ENCODE data around the gene JOSD2. TPM values are rescaled to one million over a fixed set of nuclear protein-coding genes. Genes with fewer than 3 reads are reported as not detected.

Gene JOSD2
- total and polyA plus RNA-seq, 2 donors (not counting 3 experiments of a cell fraction or from before 2014, with no cell fraction given): 37.4 to 62.8 TPM

DNA sequence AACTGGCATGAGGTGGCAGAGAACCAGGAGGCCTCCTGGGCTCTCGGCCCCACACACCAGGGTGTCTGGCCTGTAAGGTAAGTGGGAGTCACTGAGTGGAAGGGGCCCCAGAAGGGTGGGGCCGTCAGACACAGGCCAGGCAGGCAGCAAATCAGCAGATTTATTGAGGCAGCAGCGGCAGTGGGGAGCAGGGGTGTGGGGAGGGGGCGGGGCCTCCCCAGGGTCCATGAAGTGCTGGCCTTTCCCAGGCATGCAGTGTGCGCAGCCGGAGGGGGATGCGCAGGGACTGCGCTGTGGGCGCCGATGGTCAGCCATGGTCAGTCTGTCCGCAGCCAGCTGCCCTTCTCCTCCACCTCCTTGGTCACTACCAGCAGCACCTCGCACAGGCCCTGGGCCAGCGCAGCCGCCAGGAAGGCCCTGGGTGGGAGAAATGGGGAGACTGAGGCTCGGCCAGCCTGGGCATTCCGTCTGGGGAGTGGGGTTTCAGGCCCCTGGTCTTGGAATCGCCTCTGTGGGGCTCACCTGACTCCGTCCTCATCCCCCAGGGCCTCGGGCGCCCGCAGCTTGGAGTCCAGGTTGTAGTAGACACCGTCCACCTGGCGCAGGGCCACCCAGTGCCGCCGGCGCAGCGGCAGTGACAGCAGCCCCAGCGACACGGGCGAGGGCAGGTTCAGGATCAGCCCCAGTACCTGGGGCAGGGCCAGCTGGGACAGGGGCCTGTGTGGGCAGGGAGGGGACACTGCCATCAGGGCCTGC lies 5.0 kb downstream of the JOSD2 start:
- no TSS peak for BruUV-seq (replicated peaks)
- H3K9ac ChIP-seq (replicated peaks; ENCODE audit: extremely low read depth, insufficient read depth, low read length): no peak overlapping the region
- no peaks in the 10 kb centered on the region for H3K9me1 ChIP-seq (replicated peaks; ENCODE audit: control insufficient read depth, extremely low read depth, insufficient read depth, low read length)
- H3K79me2 ChIP-seq (ENCODE audit: control insufficient read depth, insufficient read depth, low read length): no peaks in the 10 kb centered on the region
- no peaks in the 10 kb centered on the region for H4K20me1 ChIP-seq (replicated peaks; ENCODE audit: control insufficient read depth, extremely low read depth, insufficient read depth, low read length)
- intact Hi-C loops (cut with micrococcal nuclease) (no loop called here), dilution Hi-C loops (cut with MboI; ENCODE audit: extremely low pct_ligation_motif_present, low sequenced_read_pairs) (no loop called here)
- no peak overlapping the region for H3K27ac ChIP-seq (ENCODE audit: insufficient read depth, low read depth, low read length)
- no peaks in the 10 kb centered on the region for H3K27me3 ChIP-seq (ENCODE audit: control insufficient read depth in 2 of 2, insufficient read depth in 2 of 2, low read length in 2 of 2)
- no peaks in the 10 kb centered on the region for H3K9me3 ChIP-seq (replicated peaks; ENCODE audit: control insufficient read depth, insufficient read depth, low read length)
- H3K36me3 ChIP-seq (ENCODE audit: control insufficient read depth in 2 of 2, extremely low read depth in 1 of 2, insufficient read depth in 2 of 2, low read length in 2 of 2): no peaks in the 10 kb centered on the region
- H3K4me1 ChIP-seq (ENCODE audit: control insufficient read depth, extremely low read depth, insufficient read depth, low read length): peaks cover 7% of the 10 kb centered on the region
- DNase-seq (ENCODE audit: low read depth, low spot score) (no peak), FAIRE-seq (no peak)
- H3K4me3 ChIP-seq (replicated peaks in 1 of 3; ENCODE audit: insufficient read depth in 1 of 3, low read depth in 1 of 3, low read length in 3 of 3): no peak overlapping the region
- TF ChIP-seq CTCF (IDR thresholded peaks at IDR 0.05; ENCODE audit: extremely low read depth in 1 of 2, insufficient read depth in 1 of 2, low read depth in 1 of 2, low read length in 2 of 2) (no peak), EZH2 (IDR thresholded peaks at IDR 0.05; ENCODE audit: borderline replicate concordance, low read depth, low read length, severe bottlenecking) (no peak), POLR2A (IDR thresholded peaks at IDR 0.05; ENCODE audit: low read depth, low read length) (no peak), GATA2 (IDR thresholded peaks at IDR 0.05; ENCODE audit: insufficient read depth, insufficient read length, low read depth, low read length) (no peak), JUN (IDR thresholded peaks at IDR 0.05; ENCODE audit: borderline replicate concordance, insufficient read depth, insufficient read length, low read depth) (no peak), MAX (IDR thresholded peaks at IDR 0.05; ENCODE audit: insufficient read depth, insufficient read length) (no peak), FOS (IDR thresholded peaks at IDR 0.05; ENCODE audit: borderline replicate concordance, insufficient read depth, low read length) (no peak), MYC (IDR thresholded peaks at IDR 0.05; ENCODE audit: low read depth, low read length) (no peak), POLR2AphosphoS5 (IDR thresholded peaks at IDR 0.05; ENCODE audit: insufficient read depth, low read depth, low read length) (no peak)
- H2AFZ ChIP-seq (ENCODE audit: low read depth, low read length): no peak overlapping the region
- ChIA-PET POLR2A (no interaction called here), CTCF (no interaction called here)
- no peak overlapping the region for H3K4me2 ChIP-seq (ENCODE audit: insufficient read depth, low read length)

All from endothelial cell of umbilical vein (primary cell).